Breast epithelium (tissue), 4 donors: ENCODE results near the gene MTRF1. TPM values are rescaled to one million over a fixed set of nuclear protein-coding genes. Genes with fewer than 3 reads are reported as not detected.
"Not testable (repeated sequence)": the region's sequence is repeated elsewhere in the genome, so short reads cannot be mapped to it uniquely, and the experiment has no call there.

Experiments used
- DNase-seq, 2 donors: peaks; one replicate each; pipeline ENCODE4 v3.0.0-alpha.2; 2019; ENCODE audit warnings: low spot score in 2 of 2
- H3K27ac ChIP-seq, 2 donors: fragments of 200-600 bp; sonication (generic) in 1 of 2; one replicate each; pipeline ENCODE4 v1.5.1; 2016 to 2019; ENCODE audit warnings: mild to moderate bottlenecking in 1 of 2
- H3K27me3 ChIP-seq, 2 donors: fragments of 200-600 bp; sonication (generic) in 1 of 2; one replicate each; pipeline versions ENCODE4 v1.5.1 to v1.6.0; 2017 to 2019; ENCODE audit warnings: control low read depth in 1 of 2, mild to moderate bottlenecking in 1 of 2
- H3K36me3 ChIP-seq: fragments of 200-600 bp; one replicate; pipeline ENCODE4 v1.5.1; 2019
- H3K4me1 ChIP-seq, 2 donors: fragments of 200-600 bp; sonication (generic); one replicate each; pipeline ENCODE4 v1.5.1; 2016 to 2019; ENCODE audit warnings: control low read depth in 1 of 2
- H3K4me3 ChIP-seq, 3 donors: fragments of 200-600 bp; sonication (generic); 1 replicate in 2 of 3; 2 replicates in 1 of 3; pipeline ENCODE4 v1.5.1; 2016 to 2019; ENCODE audit warnings: mild to moderate bottlenecking in 3 of 3, moderate library complexity in 2 of 3
- H3K9me3 ChIP-seq, 2 donors: fragments of 200-600 bp; sonication (generic) in 1 of 2; one replicate each; pipeline ENCODE4 v1.5.1; 2016 to 2019; ENCODE audit warnings: control low read depth in 1 of 2
- POLR2A ChIP-seq: fragments of 450-650 bp; IDR thresholded peaks from one replicate; pipeline ENCODE4 v1.6.1; 2016; ENCODE audit warnings: antibody characterized with exemption, mild to moderate bottlenecking, moderate library complexity
- POLR2AphosphoS5 ChIP-seq, 3 donors: sonication (generic); formaldehyde crosslinking; IDR thresholded peaks; one replicate each; pipeline ENCODE4 v1.6.1; 2017; ENCODE audit warnings: antibody characterized with exemption in 3 of 3
- intact Hi-C: fragments of 100-400 bp; cut with DNase I; formaldehyde crosslinking; loops from one replicate; pipeline ENCODE4 v1.15.1; 2023; ENCODE audit warnings: low total_unique reads
- total RNA-seq, 3 donors: library from RNA; depleted of rRNA; stranded (reverse); fragments of >200 nt; gene quantifications; one replicate each; pipeline ENCODE4 v1.1.0, GENCODE V29; 2016
- TF ChIP-seq, protein P1 (sequence below), 3 donors: fragments of 450-650 bp; IDR thresholded peaks; one replicate each; pipeline ENCODE4 v1.5.1; 2016 to 2017; ENCODE audit warnings: antibody characterized with exemption in 3 of 3, mild to moderate bottlenecking in 3 of 3, moderate library complexity in 3 of 3

Gene MTRF1
- total RNA-seq, 3 donors from 2014 or later = 10.4 to 18.6 (median 12.8) TPM

DNA sequence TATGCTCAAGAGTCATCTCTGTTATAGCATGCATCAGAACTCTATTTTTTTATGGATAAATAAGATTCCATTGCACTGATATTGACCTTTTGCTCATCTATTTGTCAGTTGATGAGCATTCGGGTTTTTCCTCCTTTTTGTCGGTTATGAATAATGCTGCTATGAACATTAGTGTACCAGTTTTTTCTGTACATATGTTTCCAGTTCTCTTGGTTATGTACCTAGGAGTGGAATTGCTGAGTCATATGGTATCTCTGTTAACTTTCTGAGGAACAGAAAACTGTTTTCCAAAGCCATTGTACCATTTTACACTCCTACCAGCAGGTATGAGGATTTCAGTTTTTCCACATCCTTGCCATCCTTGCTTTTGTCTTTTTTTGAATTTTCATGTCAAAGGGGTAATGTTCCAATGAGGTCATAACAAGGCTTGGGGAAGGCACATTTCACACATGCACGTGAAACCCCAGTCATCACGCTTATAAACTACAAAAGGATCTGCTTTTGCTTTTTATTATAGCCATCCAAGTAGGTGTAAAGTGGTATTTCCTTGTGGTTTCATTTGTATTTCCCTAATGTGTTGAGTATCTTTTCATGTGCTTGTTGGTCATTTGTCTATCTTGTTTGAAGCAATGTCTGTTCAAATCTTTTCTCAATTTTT is 83.7 kb downstream of the MTRF1 start:
- Histone ChIP-seq H3K4me1 (no peaks in the 10 kb centered on the region), H3K27me3 (no peaks in the 10 kb centered on the region), H3K4me3 (no peak overlapping the region), H3K36me3 (no peaks in the 10 kb centered on the region), H3K9me3 (peaks cover 0 to 23% of the 10 kb centered on the region in 2 donors), H3K27ac (no peak overlapping the region)
- intact Hi-C loops = no loop called here
- DNase-seq = no peak
- no peak for TF ChIP-seq POLR2A
- TF ChIP-seq POLR2AphosphoS5 (IDR thresholded peaks at IDR 0.05) = no peak
- TF ChIP-seq, protein P1, sequence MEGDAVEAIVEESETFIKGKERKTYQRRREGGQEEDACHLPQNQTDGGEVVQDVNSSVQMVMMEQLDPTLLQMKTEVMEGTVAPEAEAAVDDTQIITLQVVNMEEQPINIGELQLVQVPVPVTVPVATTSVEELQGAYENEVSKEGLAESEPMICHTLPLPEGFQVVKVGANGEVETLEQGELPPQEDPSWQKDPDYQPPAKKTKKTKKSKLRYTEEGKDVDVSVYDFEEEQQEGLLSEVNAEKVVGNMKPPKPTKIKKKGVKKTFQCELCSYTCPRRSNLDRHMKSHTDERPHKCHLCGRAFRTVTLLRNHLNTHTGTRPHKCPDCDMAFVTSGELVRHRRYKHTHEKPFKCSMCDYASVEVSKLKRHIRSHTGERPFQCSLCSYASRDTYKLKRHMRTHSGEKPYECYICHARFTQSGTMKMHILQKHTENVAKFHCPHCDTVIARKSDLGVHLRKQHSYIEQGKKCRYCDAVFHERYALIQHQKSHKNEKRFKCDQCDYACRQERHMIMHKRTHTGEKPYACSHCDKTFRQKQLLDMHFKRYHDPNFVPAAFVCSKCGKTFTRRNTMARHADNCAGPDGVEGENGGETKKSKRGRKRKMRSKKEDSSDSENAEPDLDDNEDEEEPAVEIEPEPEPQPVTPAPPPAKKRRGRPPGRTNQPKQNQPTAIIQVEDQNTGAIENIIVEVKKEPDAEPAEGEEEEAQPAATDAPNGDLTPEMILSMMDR (IDR thresholded peaks at IDR 0.05) = no peak

DNA sequence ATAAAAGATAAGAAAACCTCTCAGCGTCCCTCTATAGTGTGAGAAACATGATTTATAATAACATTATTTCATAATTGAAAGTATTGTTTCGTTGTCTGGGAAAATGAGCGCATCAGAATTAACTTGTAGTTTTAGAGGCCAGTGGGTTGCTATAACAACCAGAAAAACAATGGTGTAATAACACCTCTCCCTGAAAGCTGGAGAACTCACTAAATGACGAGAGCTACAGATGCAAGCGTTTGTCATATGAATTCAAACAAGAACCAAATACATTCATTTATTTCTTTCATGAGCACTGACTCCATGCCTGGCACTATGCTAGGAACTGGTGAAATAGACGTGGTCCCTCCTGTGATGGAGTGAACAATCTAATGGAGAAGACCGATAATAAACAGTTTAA is 85.3 kb downstream of the MTRF1 start:
- Histone ChIP-seq H3K9me3 (peaks cover 0 to 27% of the 10 kb centered on the region in 2 donors), H3K4me1 (no peaks in the 10 kb centered on the region), H3K27ac (peak overlapping the region; percentile 17 to 52)

DNA sequence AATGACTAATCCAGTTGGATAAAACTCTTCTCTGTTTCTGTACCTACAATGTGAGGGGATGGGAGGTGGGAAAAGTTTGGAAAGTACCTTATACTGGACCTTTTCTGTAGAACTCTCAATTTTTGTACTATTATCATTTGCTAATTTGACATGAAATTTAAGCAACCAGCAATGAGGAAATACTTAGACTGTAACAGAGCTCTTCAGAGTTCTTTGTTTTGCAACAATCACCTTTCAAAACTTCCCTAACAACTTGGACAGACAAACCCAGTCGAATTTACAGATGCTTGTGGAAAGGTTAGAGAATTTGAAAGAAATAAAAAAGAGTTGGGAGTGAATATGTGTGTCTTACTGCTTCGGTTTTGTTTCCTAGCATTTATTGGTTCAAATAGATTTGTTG is 85.8 kb downstream of the MTRF1 start:
- intact Hi-C loops = no loop called here
- TF ChIP-seq, protein P1 (IDR thresholded peaks at IDR 0.05) = no peak
- TF ChIP-seq POLR2A = no peak
- no peak for TF ChIP-seq POLR2AphosphoS5 (IDR thresholded peaks at IDR 0.05)
- Histone ChIP-seq H3K4me1 (no peaks in the 10 kb centered on the region), H3K9me3 (peaks cover 0 to 27% of the 10 kb centered on the region in 2 donors), H3K4me3 (no peak overlapping the region), H3K27ac (peak overlapping the region; percentile 15 to 52), H3K27me3 (no peaks in the 10 kb centered on the region), H3K36me3 (no peaks in the 10 kb centered on the region)
- no peak for DNase-seq

More for the DNA sequence above, 85.3 kb downstream of the MTRF1 start:
- no peak for DNase-seq
- H3K4me3 ChIP-seq = no peak overlapping the region
- no peak for TF ChIP-seq POLR2AphosphoS5 (IDR thresholded peaks at IDR 0.05)
- TF ChIP-seq POLR2A = no peak
- H3K36me3 ChIP-seq = no peaks in the 10 kb centered on the region
- no peaks in the 10 kb centered on the region for H3K27me3 ChIP-seq
- intact Hi-C loops = no loop called here

DNA sequence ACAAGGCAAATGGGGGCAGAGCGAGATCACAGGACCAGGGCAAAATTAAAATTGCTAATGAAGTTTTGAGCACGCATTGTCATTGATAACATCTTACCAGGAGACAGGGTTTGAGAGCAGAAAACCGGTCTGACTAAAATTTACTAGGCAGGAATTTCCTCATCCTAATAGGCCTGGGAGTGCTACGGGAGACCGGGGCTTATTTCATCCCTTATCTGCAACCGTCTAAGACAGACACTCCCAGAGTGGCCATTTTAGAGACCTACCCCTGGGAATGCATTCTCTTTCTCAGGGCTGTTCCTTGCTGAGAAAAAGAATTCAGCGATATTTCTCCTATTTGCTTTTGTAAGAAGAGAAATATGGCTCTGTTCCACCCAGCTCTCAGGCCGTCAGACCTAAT is 87.8 kb downstream of the MTRF1 start:
- H3K27ac ChIP-seq, H3K27me3 ChIP-seq, DNase-seq, H3K36me3 ChIP-seq, H3K4me1 ChIP-seq, H3K4me3 ChIP-seq, intact Hi-C loops: not testable (repeated sequence)
- peaks cover 0 to 27% of the 10 kb centered on the region in 2 donors for H3K9me3 ChIP-seq

Other genes with a start within 250 kb of the MTRF1 start
- gene ELF1, start 244.3 kb downstream of the MTRF1 start, total RNA-seq = 100 to 1,000 TPM; 101 to 138 (median 104) TPM
- gene WBP4, start 202.1 kb downstream of the MTRF1 start, total RNA-seq = 10 to 100 TPM; 12.7 to 16.5 (median 13.1) TPM
- 1 to 10 TPM; 4.6 to 10.0 (median 8.2) TPM for gene KBTBD6, start 130.8 kb downstream of the MTRF1 start, total RNA-seq
- 10 to 100 TPM in 1 of 3 donors, 1 to 10 TPM in 2; 5.4 to 15.5 (median 7.9) TPM for gene KBTBD7, start 69.0 kb downstream of the MTRF1 start, total RNA-seq
- 10 to 100 TPM; 16.2 to 33.1 (median 22.0) TPM for gene NAA16, start 47.7 kb upstream of the MTRF1 start, total RNA-seq
- gene RGCC, start 194.0 kb upstream of the MTRF1 start, total RNA-seq = 100 to 1,000 TPM in 1 of 3 donors, 10 to 100 TPM in 2; 91.8 to 112 (median 95.7) TPM